SK-N-SH treated with all-trans-retinoic acid at 6 μM for 48 hours (cell line): Measurements from ENCODE around the gene THADA.
A peak's percentile ranks its signal among the peaks of the same experiment; 100 is the strongest.

ENCODE experiments used
- ATAC-seq: fragments of 200-7000 bp; cut with Tn5 transposase; 3 replicates; pipeline ENCODE4 v1.9.1; 2020; ENCODE audit warnings: mild to moderate bottlenecking, moderate library complexity
- ARNTL ChIP-seq: fragments of 450-650 bp; formaldehyde crosslinking; IDR thresholded peaks from 2 replicates; pipeline ENCODE4 v1.5.0; 2020; ENCODE audit warnings: low read depth, mild to moderate bottlenecking, moderate library complexity, borderline replicate concordance
- BACH2 ChIP-seq: fragments of 250-450 bp; sonication (Bioruptor Pico); IDR thresholded peaks from 2 replicates; pipeline ENCODE4 v1.9.0; 2021; ENCODE audit warnings: mild to moderate bottlenecking, borderline replicate concordance
- CSDC2 ChIP-seq: fragments of 250-450 bp; sonication (Bioruptor Pico); IDR thresholded peaks from 2 replicates; pipeline ENCODE4 v1.5.0; 2020; ENCODE audit warnings: mild to moderate bottlenecking, moderate library complexity
- GLIS3 ChIP-seq: fragments of 250-450 bp; sonication (Bioruptor Pico); IDR thresholded peaks from 2 replicates; pipeline ENCODE4 v1.5.0; 2020; ENCODE audit warnings: mild to moderate bottlenecking, moderate library complexity
- ISL1 ChIP-seq: fragments of 250-450 bp; sonication (Bioruptor Pico); IDR thresholded peaks from 2 replicates; pipeline ENCODE4 v2.1.2; 2022; ENCODE audit warnings: mild to moderate bottlenecking, moderate library complexity
- OSR1 ChIP-seq: fragments of 250-450 bp; sonication (Bioruptor Pico); IDR thresholded peaks from 2 replicates; pipeline ENCODE4 v1.8.0; 2022; ENCODE audit warnings: moderate library complexity, mild to moderate bottlenecking, inconsistent platforms
- POU6F1 ChIP-seq: fragments of 250-450 bp; sonication (Bioruptor Pico); IDR thresholded peaks from 2 replicates; pipeline ENCODE4 v1.8.0; 2021; ENCODE audit warnings: low read depth, mild to moderate bottlenecking, moderate library complexity, borderline replicate concordance
- PPARA ChIP-seq: fragments of 250-450 bp; sonication (Bioruptor Pico); IDR thresholded peaks from 2 replicates; pipeline ENCODE4 v1.5.0; 2020; ENCODE audit warnings: mild to moderate bottlenecking, borderline replicate concordance
- RARB ChIP-seq: fragments of 250-450 bp; sonication (Bioruptor Pico); IDR thresholded peaks from 2 replicates; pipeline ENCODE4 v1.8.0; 2021; ENCODE audit warnings: mild to moderate bottlenecking, moderate library complexity
- SNAI2 ChIP-seq: fragments of 250-450 bp; sonication (Bioruptor Pico); IDR thresholded peaks from 2 replicates; pipeline ENCODE4 v1.5.0; 2020; ENCODE audit warnings: mild to moderate bottlenecking, moderate library complexity
- TCF4 ChIP-seq: fragments of 250-450 bp; sonication (Bioruptor Pico); IDR thresholded peaks from 2 replicates; pipeline ENCODE4 v1.8.0; 2021; ENCODE audit warnings: mild to moderate bottlenecking, moderate library complexity, borderline replicate concordance
- ZC3H10 ChIP-seq: fragments of 250-450 bp; sonication (Bioruptor Pico); IDR thresholded peaks from 2 replicates; pipeline ENCODE4 v1.5.1; 2021; ENCODE audit warnings: mild to moderate bottlenecking, moderate library complexity
- ZFP30 ChIP-seq: fragments of 450-650 bp; formaldehyde crosslinking; IDR thresholded peaks from 2 replicates; pipeline ENCODE4 v1.5.0; 2022; ENCODE audit warnings: mild to moderate bottlenecking, moderate library complexity
- ZNF565 ChIP-seq: fragments of 450-650 bp; formaldehyde crosslinking; conservative IDR thresholded peaks from 2 replicates; pipeline ENCODE4 v1.5.0; 2020; ENCODE audit warnings: low read depth, mild to moderate bottlenecking, moderate library complexity
- ZNF70 ChIP-seq: fragments of 450-650 bp; formaldehyde crosslinking; IDR thresholded peaks from 2 replicates; pipeline ENCODE4 v1.5.0; 2020; ENCODE audit warnings: mild to moderate bottlenecking, moderate library complexity
- ZNF8 ChIP-seq: fragments of 450-650 bp; formaldehyde crosslinking; IDR thresholded peaks from 2 replicates; pipeline ENCODE4 v1.5.0; 2020; ENCODE audit warnings: mild to moderate bottlenecking, moderate library complexity
- TF ChIP-seq, protein P1 (sequence below): fragments of 250-450 bp; sonication (Bioruptor Pico); IDR thresholded peaks from 2 replicates; pipeline ENCODE4 v1.5.1; 2020; ENCODE audit warnings: low read depth, mild to moderate bottlenecking, moderate library complexity
- TF ChIP-seq, protein P2 (sequence below): fragments of 250-450 bp; sonication (Bioruptor Pico); IDR thresholded peaks from 2 replicates; pipeline ENCODE4 v1.8.0; 2020; ENCODE audit warnings: mild to moderate bottlenecking, moderate library complexity, borderline replicate concordance

Gene THADA

GRCh38 chr2:43314299-43314927, 281.4 kb downstream of the THADA start (continued):
- TF ChIP-seq POU6F1 (CRISPR knock-in tag) (no peak), BACH2 (CRISPR knock-in tag) (no peak), ZFP30 (CRISPR knock-in tag) (no peak), TCF4 (CRISPR knock-in tag) (no peak), ZNF70 (CRISPR knock-in tag) (no peak)

GRCh38 chr2:43313642-43314017, 282.2 kb downstream of the THADA start:
- TF ChIP-seq PPARA (CRISPR knock-in tag) (no peak), ZFP30 (CRISPR knock-in tag) (no peak), RARB (no peak), ARNTL (CRISPR knock-in tag) (no peak), GLIS3 (no peak), ZNF565 (CRISPR knock-in tag) (no peak), CSDC2 (no peak), POU6F1 (CRISPR knock-in tag) (no peak), ZNF70 (CRISPR knock-in tag) (no peak), OSR1 (CRISPR knock-in tag) (no peak), ISL1 (CRISPR knock-in tag) (no peak), BACH2 (CRISPR knock-in tag) (no peak), ZC3H10 (CRISPR knock-in tag) (no peak), ZNF8 (CRISPR knock-in tag) (no peak)
- TF ChIP-seq, protein P1, sequence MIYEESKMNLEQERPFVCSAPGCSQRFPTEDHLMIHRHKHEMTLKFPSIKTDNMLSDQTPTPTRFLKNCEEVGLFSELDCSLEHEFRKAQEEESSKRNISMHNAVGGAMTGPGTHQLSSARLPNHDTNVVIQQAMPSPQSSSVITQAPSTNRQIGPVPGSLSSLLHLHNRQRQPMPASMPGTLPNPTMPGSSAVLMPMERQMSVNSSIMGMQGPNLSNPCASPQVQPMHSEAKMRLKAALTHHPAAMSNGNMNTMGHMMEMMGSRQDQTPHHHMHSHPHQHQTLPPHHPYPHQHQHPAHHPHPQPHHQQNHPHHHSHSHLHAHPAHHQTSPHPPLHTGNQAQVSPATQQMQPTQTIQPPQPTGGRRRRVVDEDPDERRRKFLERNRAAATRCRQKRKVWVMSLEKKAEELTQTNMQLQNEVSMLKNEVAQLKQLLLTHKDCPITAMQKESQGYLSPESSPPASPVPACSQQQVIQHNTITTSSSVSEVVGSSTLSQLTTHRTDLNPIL (CRISPR knock-in tag), result no peak
- TF ChIP-seq, protein P2, sequence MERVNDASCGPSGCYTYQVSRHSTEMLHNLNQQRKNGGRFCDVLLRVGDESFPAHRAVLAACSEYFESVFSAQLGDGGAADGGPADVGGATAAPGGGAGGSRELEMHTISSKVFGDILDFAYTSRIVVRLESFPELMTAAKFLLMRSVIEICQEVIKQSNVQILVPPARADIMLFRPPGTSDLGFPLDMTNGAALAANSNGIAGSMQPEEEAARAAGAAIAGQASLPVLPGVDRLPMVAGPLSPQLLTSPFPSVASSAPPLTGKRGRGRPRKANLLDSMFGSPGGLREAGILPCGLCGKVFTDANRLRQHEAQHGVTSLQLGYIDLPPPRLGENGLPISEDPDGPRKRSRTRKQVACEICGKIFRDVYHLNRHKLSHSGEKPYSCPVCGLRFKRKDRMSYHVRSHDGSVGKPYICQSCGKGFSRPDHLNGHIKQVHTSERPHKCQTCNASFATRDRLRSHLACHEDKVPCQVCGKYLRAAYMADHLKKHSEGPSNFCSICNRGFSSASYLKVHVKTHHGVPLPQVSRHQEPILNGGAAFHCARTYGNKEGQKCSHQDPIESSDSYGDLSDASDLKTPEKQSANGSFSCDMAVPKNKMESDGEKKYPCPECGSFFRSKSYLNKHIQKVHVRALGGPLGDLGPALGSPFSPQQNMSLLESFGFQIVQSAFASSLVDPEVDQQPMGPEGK (CRISPR knock-in tag), result no peak
- TF ChIP-seq, all 23 proteins: peak for 0
- ATAC-seq, result no peak; the same call in 2 of the 3 replicates

- peak; percentile 85 for ATAC-seq
- TF ChIP-seq ZNF8 (CRISPR knock-in tag) (no peak), ZFP30 (CRISPR knock-in tag) (no peak), RARB (no peak), TCF4 (CRISPR knock-in tag) (peak; percentile 83)
Measured at GRCh38 chr2:43312755-43313641, 282.8 kb downstream of the THADA start.

GRCh38 chr2:43311276-43311675, 284.6 kb downstream of the THADA start:
- TF ChIP-seq ISL1 (CRISPR knock-in tag) (peak; percentile 74), TCF4 (CRISPR knock-in tag) (no peak)
- ATAC-seq, result peak; percentile 57

- no peak for ATAC-seq
Measured at GRCh38 chr2:43309935-43310334, 285.9 kb downstream of the THADA start.

More at GRCh38 chr2:43309935-43310334, 285.9 kb downstream of the THADA start:
- no peak for TF ChIP-seq ARNTL (CRISPR knock-in tag)
- TF ChIP-seq CSDC2, result no peak
- TF ChIP-seq TCF4 (CRISPR knock-in tag), result no peak
- TF ChIP-seq GLIS3, result no peak
- no peak for TF ChIP-seq ZNF565 (CRISPR knock-in tag)
- TF ChIP-seq SNAI2 (CRISPR knock-in tag), result no peak
- TF ChIP-seq POU6F1 (CRISPR knock-in tag), result no peak
- TF ChIP-seq ZC3H10 (CRISPR knock-in tag), result no peak
- TF ChIP-seq ZFP30 (CRISPR knock-in tag), result no peak
- no peak for TF ChIP-seq ZNF8 (CRISPR knock-in tag)
